Sigmoid colon (tissue), 4 donors: Measurements from ENCODE around the gene WDR31.

Experiments used
- EP300 ChIP-seq, 4 donors: sonication (generic); formaldehyde crosslinking; IDR thresholded peaks; one replicate each; pipeline ENCODE4 v1.6.1; 2017; ENCODE audit warnings: antibody characterized with exemption in 4 of 4
- TF ChIP-seq, protein P1 (sequence below), 4 experiments: fragments of 450-650 bp in 3 of 4; fragments of 200-600 bp in 1 of 4; IDR thresholded peaks; one replicate each; pipeline ENCODE4 v1.5.1; 2016 to 2019; ENCODE audit warnings: antibody characterized with exemption in 4 of 4, mild to moderate bottlenecking in 3 of 4, moderate library complexity in 2 of 4

DNA sequence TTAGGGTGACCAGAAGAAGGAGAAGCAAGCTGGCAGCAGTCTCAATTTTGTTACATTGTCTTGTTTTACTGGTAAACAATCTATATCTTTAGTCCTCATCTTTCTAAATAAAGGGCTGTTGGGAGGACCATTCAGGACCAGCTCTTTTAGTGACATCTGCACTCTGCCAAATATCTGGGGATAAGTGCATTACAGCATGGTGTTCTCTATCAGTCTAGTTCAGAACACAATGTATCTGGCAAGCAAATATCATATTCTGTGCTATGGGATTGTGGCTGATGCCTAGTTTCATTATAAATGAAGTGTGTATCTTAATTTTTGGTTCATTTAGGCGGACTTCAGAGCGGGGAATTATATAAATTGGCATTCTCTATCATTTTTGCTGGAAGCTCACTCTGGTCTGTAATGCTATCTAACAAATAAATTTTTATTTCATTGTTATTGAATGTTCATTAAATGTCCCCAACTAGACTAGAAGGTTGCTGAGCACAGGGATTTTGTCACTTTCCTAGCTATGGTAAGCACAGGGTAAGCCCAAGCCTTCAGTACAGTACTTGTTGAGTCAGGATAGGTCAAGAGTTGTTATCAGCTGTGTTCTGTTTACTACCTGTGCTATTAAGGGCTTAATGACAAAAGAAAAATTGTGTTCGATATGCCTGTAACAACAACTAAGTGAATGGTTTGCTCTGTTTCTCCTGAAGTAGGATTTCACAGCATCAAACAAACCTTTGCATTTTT lies 11.9 kb downstream of the WDR31 start:
- TF ChIP-seq, protein P1, sequence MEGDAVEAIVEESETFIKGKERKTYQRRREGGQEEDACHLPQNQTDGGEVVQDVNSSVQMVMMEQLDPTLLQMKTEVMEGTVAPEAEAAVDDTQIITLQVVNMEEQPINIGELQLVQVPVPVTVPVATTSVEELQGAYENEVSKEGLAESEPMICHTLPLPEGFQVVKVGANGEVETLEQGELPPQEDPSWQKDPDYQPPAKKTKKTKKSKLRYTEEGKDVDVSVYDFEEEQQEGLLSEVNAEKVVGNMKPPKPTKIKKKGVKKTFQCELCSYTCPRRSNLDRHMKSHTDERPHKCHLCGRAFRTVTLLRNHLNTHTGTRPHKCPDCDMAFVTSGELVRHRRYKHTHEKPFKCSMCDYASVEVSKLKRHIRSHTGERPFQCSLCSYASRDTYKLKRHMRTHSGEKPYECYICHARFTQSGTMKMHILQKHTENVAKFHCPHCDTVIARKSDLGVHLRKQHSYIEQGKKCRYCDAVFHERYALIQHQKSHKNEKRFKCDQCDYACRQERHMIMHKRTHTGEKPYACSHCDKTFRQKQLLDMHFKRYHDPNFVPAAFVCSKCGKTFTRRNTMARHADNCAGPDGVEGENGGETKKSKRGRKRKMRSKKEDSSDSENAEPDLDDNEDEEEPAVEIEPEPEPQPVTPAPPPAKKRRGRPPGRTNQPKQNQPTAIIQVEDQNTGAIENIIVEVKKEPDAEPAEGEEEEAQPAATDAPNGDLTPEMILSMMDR (IDR thresholded peaks at IDR 0.05) = no peak
- TF ChIP-seq EP300 (IDR thresholded peaks at IDR 0.05) = no peak
